ENCODE data around the gene SLC38A10. TPM values are rescaled to one million over a fixed set of nuclear protein-coding genes. Genes with fewer than 3 reads are reported as not detected.

Gene SLC38A10
- total RNA-seq, 1 experiment from 2014 or later, result 109 TPM

DNA sequence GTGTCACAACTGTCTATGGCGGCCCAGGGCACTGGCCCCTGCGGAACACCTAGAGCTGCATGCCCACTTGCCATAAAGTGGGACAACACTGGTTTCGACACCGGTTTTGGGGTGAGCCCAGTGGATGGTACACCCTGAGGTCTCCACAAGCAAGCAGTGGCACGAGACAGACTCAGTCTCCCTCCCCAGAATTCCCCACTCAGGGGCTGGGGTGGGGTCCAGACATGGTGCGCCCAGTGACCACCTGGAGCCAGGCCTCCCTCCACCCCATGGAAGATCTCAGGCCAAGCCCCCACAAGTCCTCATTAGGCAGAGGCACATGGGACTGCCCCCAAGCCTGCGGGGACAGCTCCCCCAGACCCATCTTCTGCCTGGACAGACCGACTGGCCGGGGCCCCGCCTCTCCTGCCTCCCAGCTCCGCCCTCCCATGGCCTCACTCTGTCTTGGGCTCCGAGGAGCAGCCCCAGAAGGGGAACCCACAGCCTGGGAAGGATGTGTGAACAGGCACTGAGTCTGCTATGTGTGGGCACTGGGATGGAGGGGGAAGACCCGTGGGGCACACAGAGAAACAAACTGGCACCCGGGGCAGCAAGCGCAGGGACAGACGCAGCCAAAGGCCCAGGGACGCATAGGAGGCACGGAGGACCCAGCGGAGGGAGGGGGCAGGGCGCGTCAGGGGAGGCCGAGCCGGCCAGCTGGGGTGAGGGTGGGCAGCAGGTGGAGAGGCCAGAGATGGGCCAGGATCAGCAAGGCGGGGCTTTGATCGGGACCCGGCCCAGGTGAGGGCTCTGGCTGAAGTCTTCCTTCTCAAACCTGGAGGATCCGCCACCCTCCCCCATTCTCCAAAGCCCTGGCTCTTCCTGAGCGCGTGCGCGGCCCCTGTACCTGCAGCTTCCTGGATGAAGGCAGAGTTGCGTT lies 59.0 kb downstream of the SLC38A10 start:
- no peak overlapping the region for H3K9ac ChIP-seq (ENCODE audit: low read length)
- intact Hi-C loops (cut with micrococcal nuclease), result no loop called here
- no peaks in the 10 kb centered on the region for H3K9me2 ChIP-seq (ENCODE audit: insufficient read depth)
- CTCF ChIA-PET, result no interaction called here
- peaks cover 35% of the 10 kb centered on the region for H3K79me2 ChIP-seq (ENCODE audit: insufficient read depth, low read length)
- POLR2A ChIA-PET, result no interaction called here
- H3K9me3 ChIP-seq (ENCODE audit: control insufficient read depth in 1 of 2, insufficient read depth in 1 of 2, low read depth in 1 of 2, low read length in 2 of 2), result no peaks in the 10 kb centered on the region
- BruUV-seq (replicated peaks), result no TSS peak
- no peak overlapping the region; the same call in 1 of the 2 replicates for H3K27ac ChIP-seq (ENCODE audit: low read depth, low read length)
- H3K36me3 ChIP-seq (ENCODE audit: control insufficient read depth in 1 of 2, insufficient read depth in 2 of 2, low read length in 2 of 2), result peaks cover 0 to 7% of the 10 kb centered on the region in 2 experiments; a peak in 1 of 4 replicates
- no peak overlapping the region for H2AFZ ChIP-seq (ENCODE audit: low read depth, low read length, poor library complexity, severe bottlenecking)
- H3K4me3 ChIP-seq (replicated peaks in 1 of 2; ENCODE audit: low read depth in 1 of 2, low read length in 2 of 2), result no peak overlapping the region
- ATAC-seq, result no peak
- peaks cover 12 to 24% of the 10 kb centered on the region in 2 experiments; a peak in 3 of 4 replicates for H3K4me1 ChIP-seq (ENCODE audit: control insufficient read depth in 1 of 2, insufficient read depth in 2 of 2, low read length in 2 of 2)
- no peak overlapping the region for H3K4me2 ChIP-seq (ENCODE audit: low read length)
- RAD21 ChIA-PET (ENCODE audit: low non-redundant PET in 1 of 2, low total read pairs in 2 of 2, uncharacterized antibody in 2 of 2, unreplicated experiment in 2 of 2), result no interaction called here
- no peak for DNase-seq (ENCODE audit: low read depth, low spot score)
- no peak for TF ChIP-seq SP1 (IDR thresholded peaks at IDR 0.05; ENCODE audit: low read depth)
- no peak for TF ChIP-seq EZH2phosphoT487 (IDR thresholded peaks at IDR 0.05; ENCODE audit: borderline replicate concordance)
- no peak for TF ChIP-seq SRF (IDR thresholded peaks at IDR 0.05; ENCODE audit: low read depth)
- TF ChIP-seq EGR1 (IDR thresholded peaks at IDR 0.05; ENCODE audit: low read depth), result no peak
- TF ChIP-seq, protein P1, sequence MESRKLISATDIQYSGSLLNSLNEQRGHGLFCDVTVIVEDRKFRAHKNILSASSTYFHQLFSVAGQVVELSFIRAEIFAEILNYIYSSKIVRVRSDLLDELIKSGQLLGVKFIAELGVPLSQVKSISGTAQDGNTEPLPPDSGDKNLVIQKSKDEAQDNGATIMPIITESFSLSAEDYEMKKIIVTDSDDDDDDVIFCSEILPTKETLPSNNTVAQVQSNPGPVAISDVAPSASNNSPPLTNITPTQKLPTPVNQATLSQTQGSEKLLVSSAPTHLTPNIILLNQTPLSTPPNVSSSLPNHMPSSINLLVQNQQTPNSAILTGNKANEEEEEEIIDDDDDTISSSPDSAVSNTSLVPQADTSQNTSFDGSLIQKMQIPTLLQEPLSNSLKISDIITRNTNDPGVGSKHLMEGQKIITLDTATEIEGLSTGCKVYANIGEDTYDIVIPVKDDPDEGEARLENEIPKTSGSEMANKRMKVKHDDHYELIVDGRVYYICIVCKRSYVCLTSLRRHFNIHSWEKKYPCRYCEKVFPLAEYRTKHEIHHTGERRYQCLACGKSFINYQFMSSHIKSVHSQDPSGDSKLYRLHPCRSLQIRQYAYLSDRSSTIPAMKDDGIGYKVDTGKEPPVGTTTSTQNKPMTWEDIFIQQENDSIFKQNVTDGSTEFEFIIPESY (IDR thresholded peaks at IDR 0.05; ENCODE audit: extremely low read depth, insufficient replicate concordance, low read length), result no peak
- no peak for TF ChIP-seq ELF1 (IDR thresholded peaks at IDR 0.05; ENCODE audit: borderline replicate concordance, low read depth)
- TF ChIP-seq TCF7L2 (IDR thresholded peaks at IDR 0.05; ENCODE audit: borderline replicate concordance, extremely low read depth, insufficient read depth, insufficient read length), result no peak
- TF ChIP-seq POLR2A (IDR thresholded peaks at IDR 0.05; ENCODE audit: borderline replicate concordance, extremely low read depth, insufficient read depth, insufficient read length), result no peak
- TF ChIP-seq YY1 (IDR thresholded peaks at IDR 0.05; ENCODE audit: extremely low read depth, insufficient replicate concordance, low read depth, low read length), result no peak
- TF ChIP-seq, protein P2, sequence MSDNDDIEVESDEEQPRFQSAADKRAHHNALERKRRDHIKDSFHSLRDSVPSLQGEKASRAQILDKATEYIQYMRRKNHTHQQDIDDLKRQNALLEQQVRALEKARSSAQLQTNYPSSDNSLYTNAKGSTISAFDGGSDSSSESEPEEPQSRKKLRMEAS (IDR thresholded peaks at IDR 0.05), result no peak
- TF ChIP-seq RAD21 (IDR thresholded peaks at IDR 0.05; ENCODE audit: low read depth), result no peak
- no peak for TF ChIP-seq CEBPB (IDR thresholded peaks at IDR 0.05; ENCODE audit: low read depth)
- TF ChIP-seq, protein P3, sequence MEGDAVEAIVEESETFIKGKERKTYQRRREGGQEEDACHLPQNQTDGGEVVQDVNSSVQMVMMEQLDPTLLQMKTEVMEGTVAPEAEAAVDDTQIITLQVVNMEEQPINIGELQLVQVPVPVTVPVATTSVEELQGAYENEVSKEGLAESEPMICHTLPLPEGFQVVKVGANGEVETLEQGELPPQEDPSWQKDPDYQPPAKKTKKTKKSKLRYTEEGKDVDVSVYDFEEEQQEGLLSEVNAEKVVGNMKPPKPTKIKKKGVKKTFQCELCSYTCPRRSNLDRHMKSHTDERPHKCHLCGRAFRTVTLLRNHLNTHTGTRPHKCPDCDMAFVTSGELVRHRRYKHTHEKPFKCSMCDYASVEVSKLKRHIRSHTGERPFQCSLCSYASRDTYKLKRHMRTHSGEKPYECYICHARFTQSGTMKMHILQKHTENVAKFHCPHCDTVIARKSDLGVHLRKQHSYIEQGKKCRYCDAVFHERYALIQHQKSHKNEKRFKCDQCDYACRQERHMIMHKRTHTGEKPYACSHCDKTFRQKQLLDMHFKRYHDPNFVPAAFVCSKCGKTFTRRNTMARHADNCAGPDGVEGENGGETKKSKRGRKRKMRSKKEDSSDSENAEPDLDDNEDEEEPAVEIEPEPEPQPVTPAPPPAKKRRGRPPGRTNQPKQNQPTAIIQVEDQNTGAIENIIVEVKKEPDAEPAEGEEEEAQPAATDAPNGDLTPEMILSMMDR (IDR thresholded peaks at IDR 0.05 in 2 of 3, conservative IDR thresholded peaks at IDR 0.05 in 1 of 3; ENCODE audit: borderline replicate concordance in 1 of 3, insufficient read depth in 1 of 3, low read depth in 2 of 3, low read length in 2 of 3), result no peak
- TF ChIP-seq POLR2AphosphoS5 (IDR thresholded peaks at IDR 0.05; ENCODE audit: low read depth, low read length), result no peak
- H4K20me1 ChIP-seq (ENCODE audit: insufficient read depth), result no peaks in the 10 kb centered on the region
- H3K27me3 ChIP-seq (ENCODE audit: insufficient read depth, low read length), result no peaks in the 10 kb centered on the region
